ENCODE measurements around the gene GIPC1.
A peak's percentile ranks its signal among the peaks of the same experiment; 100 is the strongest.

DNA sequence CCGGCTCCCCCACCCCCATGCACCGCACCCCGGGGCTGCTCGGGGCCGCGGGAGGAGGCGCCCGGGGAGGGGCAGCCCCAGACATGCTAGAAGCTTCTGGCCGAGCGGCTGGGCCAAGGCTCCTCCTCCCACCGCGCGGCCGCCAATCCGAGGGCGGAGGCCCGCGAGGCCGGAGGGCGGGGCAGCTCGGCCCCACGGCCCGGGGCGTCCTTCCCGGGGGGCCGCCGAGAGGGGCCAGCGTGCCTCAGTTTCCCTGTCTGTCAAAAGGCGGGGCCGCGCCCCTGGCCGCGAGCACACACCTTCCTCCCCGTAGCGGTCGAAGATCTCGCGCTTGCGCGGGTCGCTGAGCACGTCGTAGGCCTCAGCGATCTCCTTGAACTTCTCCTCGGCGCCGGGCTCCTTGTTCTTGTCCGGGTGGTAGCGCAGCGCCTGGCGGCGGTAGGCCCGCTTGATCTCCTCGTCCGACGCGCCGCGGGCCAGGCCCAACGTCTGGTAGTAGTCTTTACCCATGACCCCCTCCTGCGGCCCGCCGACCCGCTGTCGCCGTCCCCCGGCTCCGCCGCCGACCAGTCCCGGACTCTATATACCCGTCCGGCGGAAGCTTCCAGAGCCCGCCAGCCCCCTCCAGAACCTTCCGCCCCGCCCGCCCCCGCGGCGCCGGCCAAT lies 22.0 kb upstream of the GIPC1 start, which contains the start of gene DNAJB1:
- TF ChIP-seq, protein P1, sequence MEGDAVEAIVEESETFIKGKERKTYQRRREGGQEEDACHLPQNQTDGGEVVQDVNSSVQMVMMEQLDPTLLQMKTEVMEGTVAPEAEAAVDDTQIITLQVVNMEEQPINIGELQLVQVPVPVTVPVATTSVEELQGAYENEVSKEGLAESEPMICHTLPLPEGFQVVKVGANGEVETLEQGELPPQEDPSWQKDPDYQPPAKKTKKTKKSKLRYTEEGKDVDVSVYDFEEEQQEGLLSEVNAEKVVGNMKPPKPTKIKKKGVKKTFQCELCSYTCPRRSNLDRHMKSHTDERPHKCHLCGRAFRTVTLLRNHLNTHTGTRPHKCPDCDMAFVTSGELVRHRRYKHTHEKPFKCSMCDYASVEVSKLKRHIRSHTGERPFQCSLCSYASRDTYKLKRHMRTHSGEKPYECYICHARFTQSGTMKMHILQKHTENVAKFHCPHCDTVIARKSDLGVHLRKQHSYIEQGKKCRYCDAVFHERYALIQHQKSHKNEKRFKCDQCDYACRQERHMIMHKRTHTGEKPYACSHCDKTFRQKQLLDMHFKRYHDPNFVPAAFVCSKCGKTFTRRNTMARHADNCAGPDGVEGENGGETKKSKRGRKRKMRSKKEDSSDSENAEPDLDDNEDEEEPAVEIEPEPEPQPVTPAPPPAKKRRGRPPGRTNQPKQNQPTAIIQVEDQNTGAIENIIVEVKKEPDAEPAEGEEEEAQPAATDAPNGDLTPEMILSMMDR (IDR thresholded peaks at IDR 0.05), result no peak
- peak; percentile 92 for TF ChIP-seq POLR2AphosphoS5 (IDR thresholded peaks at IDR 0.05; ENCODE audit: low read depth, low read length)
- TF ChIP-seq SIN3A (IDR thresholded peaks at IDR 0.05; ENCODE audit: borderline replicate concordance, insufficient read depth, low read depth, low read length), result peak; percentile 91; the same call in 1 of the 2 replicates

Measured in Panc1 (cell line).